Activated CD8-positive, alpha-beta memory T cell treated with anti-CD3 and anti-CD28 coated beads, Interleukin-2, amount 10 ng/mL, durations not matched to agents 7 days and 5 days (primary cell): Measurements from ENCODE around the gene C4orf54. TPM values are rescaled to one million over a fixed set of nuclear protein-coding genes. Genes with fewer than 3 reads are reported as not detected.

Source experiments
- ATAC-seq: fragments of 150-1000 bp; cut with Tn5 transposase; one replicate; pipeline ENCODE4 v1.10.0; 2021; ENCODE audit warnings: moderate library complexity
- CTCF ChIA-PET: fragments of 350-600 bp; sonication (Branson Sonifier 250); formaldehyde crosslinking; loops from one replicate; lab custom pipeline; 2021; ENCODE audit warnings: antibody characterized with exemption; lab: Charles Lee
- DNase-seq: peaks from one replicate; pipeline ENCODE4 v3.0.0-alpha.2; 2020
- H3K27ac Mint-ChIP-seq: one replicate; pipeline ENCODE4 v1.8.0; 2021; ENCODE audit warnings: mild to moderate bottlenecking, mixed read lengths
- H3K27me3 Mint-ChIP-seq: one replicate; pipeline ENCODE4 v1.8.0; 2021; ENCODE audit warnings: mixed read lengths
- H3K36me3 Mint-ChIP-seq: one replicate; pipeline ENCODE4 v1.8.0; 2021; ENCODE audit warnings: mild to moderate bottlenecking, mixed read lengths
- H3K4me1 Mint-ChIP-seq: one replicate; pipeline ENCODE4 v1.8.0; 2021; ENCODE audit warnings: mixed read lengths
- H3K4me3 Mint-ChIP-seq: one replicate; pipeline ENCODE4 v1.8.0; 2021; ENCODE audit warnings: mild to moderate bottlenecking, moderate library complexity, mixed read lengths
- H3K9me3 Mint-ChIP-seq: one replicate; pipeline ENCODE4 v1.8.0; 2022; ENCODE audit warnings: low read depth, mixed read lengths
- total RNA-seq, 2 experiments: library from RNA; stranded (reverse); gene quantifications; one replicate each; pipeline ENCODE4 v1.2.3, GENCODE V29; 2021

The C4orf54 gene
- total RNA-seq, 2 experiments from 2014 or later = not detected

GRCh38 chr4:99648321-99648720 lies 9.3 kb downstream of the C4orf54 start:
- no peak for DNase-seq
- Mint-ChIP-seq H3K4me3 (no peak overlapping the region), H3K4me1 (no peaks in the 10 kb centered on the region), H3K27ac (no peak overlapping the region), H3K9me3 (no peaks in the 10 kb centered on the region), H3K27me3 (peaks cover 11% of the 10 kb centered on the region), H3K36me3 (no peaks in the 10 kb centered on the region)
- no peak for ATAC-seq
- CTCF ChIA-PET = no interaction called here

GRCh38 chr4:99647071-99647470 lies 10.6 kb downstream of the C4orf54 start:
- ATAC-seq = no peak
- CTCF ChIA-PET = no interaction called here

GRCh38 chr4:99645638-99646037 lies 12.0 kb downstream of the C4orf54 start:
- ATAC-seq (no peak), DNase-seq (no peak)
- Mint-ChIP-seq H3K27ac (no peak overlapping the region), H3K36me3 (no peaks in the 10 kb centered on the region), H3K9me3 (no peaks in the 10 kb centered on the region), H3K4me1 (no peaks in the 10 kb centered on the region), H3K4me3 (no peak overlapping the region), H3K27me3 (peaks cover 17% of the 10 kb centered on the region)
- CTCF ChIA-PET = no interaction called here

More at GRCh38 chr4:99647071-99647470, 10.6 kb downstream of the C4orf54 start:
- no peak for DNase-seq
- H3K36me3 Mint-ChIP-seq = no peaks in the 10 kb centered on the region
- no peak overlapping the region for H3K4me3 Mint-ChIP-seq
- H3K27me3 Mint-ChIP-seq = peaks cover 13% of the 10 kb centered on the region
- H3K9me3 Mint-ChIP-seq = no peaks in the 10 kb centered on the region
- H3K27ac Mint-ChIP-seq = no peak overlapping the region
- no peaks in the 10 kb centered on the region for H3K4me1 Mint-ChIP-seq

- H3K4me3 Mint-ChIP-seq = no peak overlapping the region
- ATAC-seq (no peak), DNase-seq (no peak)
Observed at GRCh38 chr4:99645036-99645435, 12.6 kb downstream of the C4orf54 start.

GRCh38 chr4:99644453-99644852 lies 13.2 kb downstream of the C4orf54 start:
- CTCF ChIA-PET = no interaction called here
- DNase-seq (no peak), ATAC-seq (no peak)
- Mint-ChIP-seq H3K27ac (no peak overlapping the region), H3K4me1 (no peaks in the 10 kb centered on the region), H3K36me3 (no peaks in the 10 kb centered on the region), H3K9me3 (no peaks in the 10 kb centered on the region), H3K4me3 (no peak overlapping the region), H3K27me3 (peaks cover 24% of the 10 kb centered on the region)

More at GRCh38 chr4:99645036-99645435, 12.6 kb downstream of the C4orf54 start:
- Mint-ChIP-seq H3K27me3 (peaks cover 23% of the 10 kb centered on the region), H3K4me1 (no peaks in the 10 kb centered on the region), H3K27ac (no peak overlapping the region), H3K9me3 (no peaks in the 10 kb centered on the region), H3K36me3 (no peaks in the 10 kb centered on the region)
- CTCF ChIA-PET = no interaction called here

- no peak for DNase-seq
- Mint-ChIP-seq H3K4me1 (no peaks in the 10 kb centered on the region), H3K9me3 (no peaks in the 10 kb centered on the region), H3K27me3 (peaks cover 32% of the 10 kb centered on the region), H3K4me3 (no peak overlapping the region), H3K36me3 (no peaks in the 10 kb centered on the region), H3K27ac (no peak overlapping the region)
- no peak for ATAC-seq
- CTCF ChIA-PET = no interaction called here
Observed at GRCh38 chr4:99642725-99643489, 14.7 kb downstream of the C4orf54 start.

GRCh38 chr4:99640676-99641075 lies 17.0 kb downstream of the C4orf54 start:
- peaks cover 4% of the 10 kb centered on the region for H3K4me1 Mint-ChIP-seq
- CTCF ChIA-PET = no interaction called here
- peaks cover 29% of the 10 kb centered on the region for H3K27me3 Mint-ChIP-seq
- no peak overlapping the region for H3K4me3 Mint-ChIP-seq
- no peak for DNase-seq
- H3K36me3 Mint-ChIP-seq = no peaks in the 10 kb centered on the region
- no peak for ATAC-seq
- H3K27ac Mint-ChIP-seq = no peak overlapping the region
- H3K9me3 Mint-ChIP-seq = no peaks in the 10 kb centered on the region

GRCh38 chr4:99637174-99637573 lies 20.5 kb downstream of the C4orf54 start:
- Mint-ChIP-seq H3K27me3 (peaks cover 29% of the 10 kb centered on the region), H3K4me3 (no peak overlapping the region), H3K9me3 (no peaks in the 10 kb centered on the region), H3K27ac (no peak overlapping the region), H3K4me1 (peaks cover 6% of the 10 kb centered on the region), H3K36me3 (no peaks in the 10 kb centered on the region)
- CTCF ChIA-PET = no interaction called here
- no peak for ATAC-seq
- DNase-seq = no peak

- Mint-ChIP-seq H3K9me3 (no peaks in the 10 kb centered on the region), H3K4me3 (no peak overlapping the region), H3K36me3 (no peaks in the 10 kb centered on the region), H3K27ac (no peak overlapping the region), H3K27me3 (peaks cover 34% of the 10 kb centered on the region), H3K4me1 (peaks cover 6% of the 10 kb centered on the region)
- CTCF ChIA-PET = no interaction called here
- DNase-seq (no peak), ATAC-seq (no peak)
Observed at GRCh38 chr4:99636422-99636821, 21.2 kb downstream of the C4orf54 start.

- CTCF ChIA-PET = no interaction called here
- DNase-seq = no peak
Observed at GRCh38 chr4:99635601-99636000, 22.0 kb downstream of the C4orf54 start.

GRCh38 chr4:99634742-99635360 lies 22.8 kb downstream of the C4orf54 start:
- H3K27me3 Mint-ChIP-seq = peaks cover 34% of the 10 kb centered on the region

More at GRCh38 chr4:99635601-99636000, 22.0 kb downstream of the C4orf54 start:
- no peak overlapping the region for H3K27ac Mint-ChIP-seq
- H3K4me3 Mint-ChIP-seq = no peak overlapping the region
- no peaks in the 10 kb centered on the region for H3K9me3 Mint-ChIP-seq
- no peak for ATAC-seq
- peaks cover 6% of the 10 kb centered on the region for H3K4me1 Mint-ChIP-seq
- H3K36me3 Mint-ChIP-seq = no peaks in the 10 kb centered on the region
- H3K27me3 Mint-ChIP-seq = peaks cover 36% of the 10 kb centered on the region

GRCh38 chr4:99633772-99634171 lies 23.9 kb downstream of the C4orf54 start:
- Mint-ChIP-seq H3K27ac (no peak overlapping the region), H3K4me1 (peaks cover 17% of the 10 kb centered on the region), H3K27me3 (peaks cover 32% of the 10 kb centered on the region), H3K4me3 (no peak overlapping the region), H3K36me3 (peaks cover 2% of the 10 kb centered on the region), H3K9me3 (no peaks in the 10 kb centered on the region)
- CTCF ChIA-PET = interaction anchor here (0.9 kb wide), 1 partner anchor 19 kb away, joined by 4 read pairs; no protein-coding TSS in a partner anchor
- DNase-seq (no peak), ATAC-seq (no peak)

More at GRCh38 chr4:99634742-99635360, 22.8 kb downstream of the C4orf54 start:
- H3K4me3 Mint-ChIP-seq = no peak overlapping the region
- H3K4me1 Mint-ChIP-seq = peaks cover 11% of the 10 kb centered on the region
- DNase-seq = no peak
- no peak overlapping the region for H3K27ac Mint-ChIP-seq
- H3K9me3 Mint-ChIP-seq = no peaks in the 10 kb centered on the region
- no peak for ATAC-seq
- no peaks in the 10 kb centered on the region for H3K36me3 Mint-ChIP-seq
- CTCF ChIA-PET = no interaction called here

GRCh38 chr4:99630857-99631360 lies 26.7 kb downstream of the C4orf54 start:
- H3K4me1 Mint-ChIP-seq = peaks cover 17% of the 10 kb centered on the region
- no peak overlapping the region for H3K27ac Mint-ChIP-seq
- no peak overlapping the region for H3K4me3 Mint-ChIP-seq
- no peak for DNase-seq
- peaks cover 33% of the 10 kb centered on the region for H3K27me3 Mint-ChIP-seq
- CTCF ChIA-PET = no interaction called here
- ATAC-seq = no peak
- peaks cover 2% of the 10 kb centered on the region for H3K36me3 Mint-ChIP-seq
- no peaks in the 10 kb centered on the region for H3K9me3 Mint-ChIP-seq
